ENCODE results near the gene EDEM2. TPM values are rescaled to one million over a fixed set of nuclear protein-coding genes. Genes with fewer than 3 reads are reported as not detected.

The EDEM2 gene
- total RNA-seq, 1 donor from 2014 or later: 33.4 TPM

DNA sequence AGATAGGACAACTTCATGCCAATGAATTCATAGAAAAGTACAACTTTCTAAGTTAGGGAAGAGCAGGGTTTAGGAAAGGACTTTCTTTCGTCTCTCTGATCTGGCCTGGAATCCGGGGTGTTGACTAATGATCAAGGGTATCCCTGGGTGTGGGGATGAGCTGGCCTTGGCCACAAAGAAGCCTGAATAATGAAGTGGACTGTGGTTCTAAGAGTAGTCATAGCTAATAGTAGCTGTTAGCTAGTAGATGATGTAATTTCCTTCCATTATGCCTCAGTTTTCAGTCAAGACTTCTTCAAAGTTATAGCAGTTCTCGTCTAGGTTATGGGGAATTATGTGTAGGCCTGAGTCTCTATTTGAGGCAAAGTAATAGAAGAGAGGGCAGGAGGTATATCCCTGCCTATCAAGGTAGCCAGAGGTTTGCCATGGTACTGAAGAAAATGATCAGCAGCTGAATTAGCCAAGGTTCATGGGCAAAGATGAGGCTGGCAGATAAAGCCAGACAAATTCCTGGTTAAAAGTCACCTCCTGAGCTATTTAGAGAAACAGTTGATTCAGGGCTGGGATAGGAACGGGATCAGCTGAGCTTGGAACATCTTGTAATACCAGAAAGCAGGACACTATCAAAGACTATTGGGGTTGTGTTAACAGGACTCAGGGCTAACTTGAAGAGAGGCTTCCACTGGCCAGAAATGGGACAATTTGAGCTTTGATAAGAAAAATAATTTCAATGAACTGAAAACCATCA is 35.8 kb downstream of the EDEM2 start:
- Mint-ChIP-seq H3K9me3 (ENCODE audit: unreplicated experiment) (peaks cover under 1% of the 10 kb centered on the region), H3K27me3 (ENCODE audit: low read depth, unreplicated experiment) (no peaks in the 10 kb centered on the region), H3K4me3 (ENCODE audit: unreplicated experiment) (peak overlapping the region; percentile 36), H3K27ac (ENCODE audit: unreplicated experiment) (peak overlapping the region; percentile 98), H3K4me1 (ENCODE audit: low read depth, unreplicated experiment) (peaks cover 16% of the 10 kb centered on the region), H3K36me3 (ENCODE audit: low read depth, unreplicated experiment) (peaks cover 8% of the 10 kb centered on the region)
- DNase-seq (ENCODE audit: low read depth): peak; percentile 90
- no peak overlapping the region for H3K4me3 ChIP-seq (ENCODE audit: insufficient read depth, low read depth, low read length)
- H3K4me1 ChIP-seq (ENCODE audit: insufficient read depth, low read length): peaks cover 11% of the 10 kb centered on the region
- H3K36me3 ChIP-seq (ENCODE audit: insufficient read depth, low read length): peaks cover 8% of the 10 kb centered on the region
- H2AFZ ChIP-seq (ENCODE audit: low read depth, low read length): peak overlapping the region; percentile 48
- TF ChIP-seq EZH2 (IDR thresholded peaks at IDR 0.05; ENCODE audit: insufficient read depth, low read length): no peak
- TF ChIP-seq, protein P1, sequence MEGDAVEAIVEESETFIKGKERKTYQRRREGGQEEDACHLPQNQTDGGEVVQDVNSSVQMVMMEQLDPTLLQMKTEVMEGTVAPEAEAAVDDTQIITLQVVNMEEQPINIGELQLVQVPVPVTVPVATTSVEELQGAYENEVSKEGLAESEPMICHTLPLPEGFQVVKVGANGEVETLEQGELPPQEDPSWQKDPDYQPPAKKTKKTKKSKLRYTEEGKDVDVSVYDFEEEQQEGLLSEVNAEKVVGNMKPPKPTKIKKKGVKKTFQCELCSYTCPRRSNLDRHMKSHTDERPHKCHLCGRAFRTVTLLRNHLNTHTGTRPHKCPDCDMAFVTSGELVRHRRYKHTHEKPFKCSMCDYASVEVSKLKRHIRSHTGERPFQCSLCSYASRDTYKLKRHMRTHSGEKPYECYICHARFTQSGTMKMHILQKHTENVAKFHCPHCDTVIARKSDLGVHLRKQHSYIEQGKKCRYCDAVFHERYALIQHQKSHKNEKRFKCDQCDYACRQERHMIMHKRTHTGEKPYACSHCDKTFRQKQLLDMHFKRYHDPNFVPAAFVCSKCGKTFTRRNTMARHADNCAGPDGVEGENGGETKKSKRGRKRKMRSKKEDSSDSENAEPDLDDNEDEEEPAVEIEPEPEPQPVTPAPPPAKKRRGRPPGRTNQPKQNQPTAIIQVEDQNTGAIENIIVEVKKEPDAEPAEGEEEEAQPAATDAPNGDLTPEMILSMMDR (IDR thresholded peaks at IDR 0.05; ENCODE audit: insufficient read depth, low read depth, low read length): no peak
- H3K9me3 ChIP-seq (ENCODE audit: insufficient read depth, low read depth, low read length): no peaks in the 10 kb centered on the region
- FAIRE-seq: peak; percentile 69
- peak overlapping the region; percentile 89 for H3K27ac ChIP-seq (ENCODE audit: low read depth, low read length)
- H3K27me3 ChIP-seq (ENCODE audit: insufficient read depth, low read length): no peaks in the 10 kb centered on the region
- H3K9ac ChIP-seq (ENCODE audit: low read length): peak overlapping the region; percentile 56
- no peaks in the 10 kb centered on the region for H4K20me1 ChIP-seq (ENCODE audit: insufficient read depth, low read length)
- H3K79me2 ChIP-seq (ENCODE audit: insufficient read depth, low read length): no peaks in the 10 kb centered on the region
- peak overlapping the region; percentile 57 for H3K4me2 ChIP-seq (ENCODE audit: low read length)

DNA sequence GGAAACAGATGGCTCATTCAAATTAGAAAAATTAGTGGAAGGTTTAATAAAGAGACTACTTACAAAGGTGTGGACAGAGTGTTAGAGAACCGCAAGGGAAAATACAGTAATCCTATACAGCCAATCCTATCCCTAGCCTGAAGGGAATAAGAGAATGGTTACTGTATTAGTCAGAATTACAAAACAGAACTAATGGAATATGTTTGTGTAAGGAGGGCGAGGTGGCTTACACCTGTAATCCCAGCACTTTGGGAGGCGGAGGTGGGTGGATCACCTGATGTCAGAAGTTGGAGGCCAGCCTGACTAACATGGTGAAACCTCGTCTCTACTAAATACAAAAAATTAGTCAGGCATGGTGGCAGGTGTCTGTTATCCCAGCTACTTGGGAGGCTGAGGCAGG is 38.2 kb downstream of the EDEM2 start:
- H3K9me3 ChIP-seq (ENCODE audit: insufficient read depth, low read depth, low read length): no peaks in the 10 kb centered on the region
- Mint-ChIP-seq H3K4me1 (ENCODE audit: low read depth, unreplicated experiment) (peaks cover 15% of the 10 kb centered on the region), H3K36me3 (ENCODE audit: low read depth, unreplicated experiment) (peaks cover 2% of the 10 kb centered on the region), H3K4me3 (ENCODE audit: unreplicated experiment) (no peak overlapping the region), H3K27me3 (ENCODE audit: low read depth, unreplicated experiment) (no peaks in the 10 kb centered on the region), H3K9me3 (ENCODE audit: unreplicated experiment) (no peaks in the 10 kb centered on the region), H3K27ac (ENCODE audit: unreplicated experiment) (no peak overlapping the region)
- DNase-seq (ENCODE audit: low read depth) (no peak), FAIRE-seq (no peak)
- no peaks in the 10 kb centered on the region for H4K20me1 ChIP-seq (ENCODE audit: insufficient read depth, low read length)
- H3K27ac ChIP-seq (ENCODE audit: low read depth, low read length): no peak overlapping the region
- no peak overlapping the region for H2AFZ ChIP-seq (ENCODE audit: low read depth, low read length)
- no peak overlapping the region for H3K4me3 ChIP-seq (ENCODE audit: insufficient read depth, low read depth, low read length)
- TF ChIP-seq, protein P1 (IDR thresholded peaks at IDR 0.05; ENCODE audit: insufficient read depth, low read depth, low read length): no peak
- TF ChIP-seq EZH2 (IDR thresholded peaks at IDR 0.05; ENCODE audit: insufficient read depth, low read length): no peak
- no peaks in the 10 kb centered on the region for H3K79me2 ChIP-seq (ENCODE audit: insufficient read depth, low read length)
- no peak overlapping the region for H3K4me2 ChIP-seq (ENCODE audit: low read length)
- no peak overlapping the region for H3K9ac ChIP-seq (ENCODE audit: low read length)
- no peaks in the 10 kb centered on the region for H3K27me3 ChIP-seq (ENCODE audit: insufficient read depth, low read length)
- peaks cover 11% of the 10 kb centered on the region for H3K4me1 ChIP-seq (ENCODE audit: insufficient read depth, low read length)
- no peaks in the 10 kb centered on the region for H3K36me3 ChIP-seq (ENCODE audit: insufficient read depth, low read length)

DNA sequence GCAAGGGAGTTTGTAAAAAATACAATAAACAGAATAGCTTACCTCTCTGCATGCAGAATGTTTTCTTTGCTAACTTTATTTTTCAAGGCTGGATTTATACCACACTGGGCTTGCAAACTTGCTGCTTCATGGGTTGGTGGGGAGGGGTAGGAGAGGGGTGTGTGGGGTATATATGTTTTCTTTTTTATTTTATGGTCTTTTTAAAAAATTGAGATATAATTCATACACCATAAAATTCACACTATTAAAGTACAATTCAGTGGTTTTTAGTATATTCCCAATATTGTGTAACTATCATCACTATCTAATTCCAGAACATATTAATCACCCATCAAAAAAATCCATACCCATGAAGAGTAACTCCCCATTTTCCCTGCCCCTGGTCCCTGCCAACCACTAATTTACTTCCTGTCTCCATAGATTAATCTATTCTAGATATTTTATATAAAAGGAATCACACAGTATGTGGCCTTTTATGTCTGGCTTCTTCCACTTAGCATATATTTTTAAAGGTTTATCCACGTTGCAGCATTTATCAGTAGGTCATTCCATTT is 40.2 kb downstream of the EDEM2 start:
- H3K27me3 ChIP-seq (ENCODE audit: insufficient read depth, low read length): no peaks in the 10 kb centered on the region
- H3K4me1 Mint-ChIP-seq (ENCODE audit: low read depth, unreplicated experiment): peaks cover 15% of the 10 kb centered on the region
- H3K36me3 ChIP-seq (ENCODE audit: insufficient read depth, low read length): no peaks in the 10 kb centered on the region
- no peak overlapping the region for H2AFZ ChIP-seq (ENCODE audit: low read depth, low read length)
- H3K27me3 Mint-ChIP-seq (ENCODE audit: low read depth, unreplicated experiment): no peaks in the 10 kb centered on the region
- TF ChIP-seq, protein P1 (IDR thresholded peaks at IDR 0.05; ENCODE audit: insufficient read depth, low read depth, low read length): no peak
- no peak for TF ChIP-seq EZH2 (IDR thresholded peaks at IDR 0.05; ENCODE audit: insufficient read depth, low read length)
- H3K27ac Mint-ChIP-seq (ENCODE audit: unreplicated experiment): no peak overlapping the region
- DNase-seq (ENCODE audit: low read depth) (no peak), FAIRE-seq (no peak)
- peaks cover 2% of the 10 kb centered on the region for H3K36me3 Mint-ChIP-seq (ENCODE audit: low read depth, unreplicated experiment)
- peaks cover 11% of the 10 kb centered on the region for H3K4me1 ChIP-seq (ENCODE audit: insufficient read depth, low read length)
- no peaks in the 10 kb centered on the region for H3K9me3 Mint-ChIP-seq (ENCODE audit: unreplicated experiment)
- H4K20me1 ChIP-seq (ENCODE audit: insufficient read depth, low read length): no peaks in the 10 kb centered on the region
- H3K4me3 Mint-ChIP-seq (ENCODE audit: unreplicated experiment): no peak overlapping the region
- H3K4me3 ChIP-seq (ENCODE audit: insufficient read depth, low read depth, low read length): no peak overlapping the region
- no peak overlapping the region for H3K9ac ChIP-seq (ENCODE audit: low read length)
- no peaks in the 10 kb centered on the region for H3K79me2 ChIP-seq (ENCODE audit: insufficient read depth, low read length)
- no peaks in the 10 kb centered on the region for H3K9me3 ChIP-seq (ENCODE audit: insufficient read depth, low read depth, low read length)
- no peak overlapping the region for H3K4me2 ChIP-seq (ENCODE audit: low read length)
- no peak overlapping the region for H3K27ac ChIP-seq (ENCODE audit: low read depth, low read length)
